Hematopoietic multipotent progenitor cell treated with erythropoietin and hydrocortisone succinate and interleukin-3 and kit ligand, for 8 days (in vitro differentiated cells): ENCODE results near the gene NOL4L.

Experiments used
- DNase-seq: peaks from one replicate; pipeline ENCODE4 v3.0.0-alpha.2; 2015

Gene NOL4L

GRCh38 chr20:32453467-32454163, 131.5 kb downstream of the NOL4L start:
- no peak for DNase-seq

- no peak for DNase-seq
Measured at GRCh38 chr20:32452776-32453466, 132.2 kb downstream of the NOL4L start.

GRCh38 chr20:32451682-32452461, 133.3 kb downstream of the NOL4L start:
- DNase-seq, result no peak

- no peak for DNase-seq
Measured at GRCh38 chr20:32451340-32451681, 133.8 kb downstream of the NOL4L start.

GRCh38 chr20:32450484-32451061, 134.6 kb downstream of the NOL4L start:
- no peak for DNase-seq

GRCh38 chr20:32449890-32450401, 135.2 kb downstream of the NOL4L start:
- DNase-seq, result no peak

- no peak for DNase-seq
Measured at GRCh38 chr20:32449057-32449889, 135.9 kb downstream of the NOL4L start.

- DNase-seq, result no peak
Measured at GRCh38 chr20:32448306-32449056, 136.7 kb downstream of the NOL4L start.

- no peak for DNase-seq
Measured at GRCh38 chr20:32447136-32448027, 137.8 kb downstream of the NOL4L start.

GRCh38 chr20:32446301-32447100, 138.6 kb downstream of the NOL4L start:
- DNase-seq, result no peak

GRCh38 chr20:32445539-32446273, 139.4 kb downstream of the NOL4L start:
- no peak for DNase-seq

- DNase-seq, result no peak
Measured at GRCh38 chr20:32444474-32445220, 140.5 kb downstream of the NOL4L start.

- peak; percentile 25 for DNase-seq
Measured at GRCh38 chr20:32443386-32443974, 141.7 kb downstream of the NOL4L start.

GRCh38 chr20:32442630-32443373, 142.3 kb downstream of the NOL4L start:
- DNase-seq, result no peak

GRCh38 chr20:32441638-32442037, 143.5 kb downstream of the NOL4L start:
- no peak for DNase-seq

GRCh38 chr20:32440758-32441078, 144.4 kb downstream of the NOL4L start:
- DNase-seq, result no peak
